SK-N-SH treated with all-trans-retinoic acid at 6 μM for 48 hours (cell line): Measurements from ENCODE around the gene NINJ1.

Experiments used
- ATAC-seq: fragments of 200-7000 bp; cut with Tn5 transposase; 3 replicates; pipeline ENCODE4 v1.9.1; 2020; ENCODE audit warnings: mild to moderate bottlenecking, moderate library complexity
- ARNTL ChIP-seq: fragments of 450-650 bp; formaldehyde crosslinking; IDR thresholded peaks from 2 replicates; pipeline ENCODE4 v1.5.0; 2020; ENCODE audit warnings: low read depth, mild to moderate bottlenecking, moderate library complexity, borderline replicate concordance
- BACH2 ChIP-seq: fragments of 250-450 bp; sonication (Bioruptor Pico); IDR thresholded peaks from 2 replicates; pipeline ENCODE4 v1.9.0; 2021; ENCODE audit warnings: mild to moderate bottlenecking, borderline replicate concordance
- ESRRG ChIP-seq: fragments of 250-450 bp; sonication (Bioruptor Pico); IDR thresholded peaks from 2 replicates; pipeline ENCODE4 v1.6.1; 2021; ENCODE audit warnings: mild to moderate bottlenecking
- GLIS3 ChIP-seq: fragments of 250-450 bp; sonication (Bioruptor Pico); IDR thresholded peaks from 2 replicates; pipeline ENCODE4 v1.5.0; 2020; ENCODE audit warnings: mild to moderate bottlenecking, moderate library complexity
- ISL1 ChIP-seq: fragments of 250-450 bp; sonication (Bioruptor Pico); IDR thresholded peaks from 2 replicates; pipeline ENCODE4 v2.1.2; 2022; ENCODE audit warnings: mild to moderate bottlenecking, moderate library complexity
- OSR1 ChIP-seq: fragments of 250-450 bp; sonication (Bioruptor Pico); IDR thresholded peaks from 2 replicates; pipeline ENCODE4 v1.8.0; 2022; ENCODE audit warnings: moderate library complexity, mild to moderate bottlenecking, inconsistent platforms
- PPARA ChIP-seq: fragments of 250-450 bp; sonication (Bioruptor Pico); IDR thresholded peaks from 2 replicates; pipeline ENCODE4 v1.5.0; 2020; ENCODE audit warnings: mild to moderate bottlenecking, borderline replicate concordance
- RARB ChIP-seq: fragments of 250-450 bp; sonication (Bioruptor Pico); IDR thresholded peaks from 2 replicates; pipeline ENCODE4 v1.8.0; 2021; ENCODE audit warnings: mild to moderate bottlenecking, moderate library complexity
- SNAI2 ChIP-seq: fragments of 250-450 bp; sonication (Bioruptor Pico); IDR thresholded peaks from 2 replicates; pipeline ENCODE4 v1.5.0; 2020; ENCODE audit warnings: mild to moderate bottlenecking, moderate library complexity
- TCF4 ChIP-seq: fragments of 250-450 bp; sonication (Bioruptor Pico); IDR thresholded peaks from 2 replicates; pipeline ENCODE4 v1.8.0; 2021; ENCODE audit warnings: mild to moderate bottlenecking, moderate library complexity, borderline replicate concordance
- TOX ChIP-seq: fragments of 250-450 bp; sonication (Bioruptor Pico); IDR thresholded peaks from 2 replicates; pipeline ENCODE4 v1.8.0; 2021; ENCODE audit warnings: mild to moderate bottlenecking, moderate library complexity, borderline replicate concordance
- ZC3H10 ChIP-seq: fragments of 250-450 bp; sonication (Bioruptor Pico); IDR thresholded peaks from 2 replicates; pipeline ENCODE4 v1.5.1; 2021; ENCODE audit warnings: mild to moderate bottlenecking, moderate library complexity
- ZFP3 ChIP-seq: fragments of 250-450 bp; sonication (Bioruptor Pico); IDR thresholded peaks from 2 replicates; pipeline ENCODE4 v1.5.0; 2020; ENCODE audit warnings: mild to moderate bottlenecking, moderate library complexity
- ZFP30 ChIP-seq: fragments of 450-650 bp; formaldehyde crosslinking; IDR thresholded peaks from 2 replicates; pipeline ENCODE4 v1.5.0; 2022; ENCODE audit warnings: mild to moderate bottlenecking, moderate library complexity
- ZNF565 ChIP-seq: fragments of 450-650 bp; formaldehyde crosslinking; conservative IDR thresholded peaks from 2 replicates; pipeline ENCODE4 v1.5.0; 2020; ENCODE audit warnings: low read depth, mild to moderate bottlenecking, moderate library complexity
- ZNF70 ChIP-seq: fragments of 450-650 bp; formaldehyde crosslinking; IDR thresholded peaks from 2 replicates; pipeline ENCODE4 v1.5.0; 2020; ENCODE audit warnings: mild to moderate bottlenecking, moderate library complexity
- TF ChIP-seq, protein P1 (sequence below): fragments of 250-450 bp; sonication (Bioruptor Pico); IDR thresholded peaks from 2 replicates; pipeline ENCODE4 v1.5.1; 2020; ENCODE audit warnings: low read depth, mild to moderate bottlenecking, moderate library complexity
- TF ChIP-seq, protein P2 (sequence below): fragments of 250-450 bp; sonication (Bioruptor Pico); IDR thresholded peaks from 2 replicates; pipeline ENCODE4 v1.8.0; 2020; ENCODE audit warnings: mild to moderate bottlenecking, moderate library complexity, borderline replicate concordance
- TF ChIP-seq, protein P3 (sequence below): fragments of 250-450 bp; sonication (Bioruptor Pico); IDR thresholded peaks from 2 replicates; pipeline ENCODE4 v1.5.1; 2021; ENCODE audit warnings: mild to moderate bottlenecking, moderate library complexity
- TF ChIP-seq, protein P4 (sequence below): fragments of 250-450 bp; sonication (Bioruptor Pico); IDR thresholded peaks from 2 replicates; pipeline ENCODE4 v1.5.0; 2020; ENCODE audit warnings: mild to moderate bottlenecking, moderate library complexity
- TF ChIP-seq, protein P5 (sequence below): fragments of 250-450 bp; sonication (Bioruptor Pico); IDR thresholded peaks from 2 replicates; pipeline ENCODE4 v1.8.0; 2021; ENCODE audit warnings: low read depth, mild to moderate bottlenecking, moderate library complexity, borderline replicate concordance

The NINJ1 gene

DNA sequence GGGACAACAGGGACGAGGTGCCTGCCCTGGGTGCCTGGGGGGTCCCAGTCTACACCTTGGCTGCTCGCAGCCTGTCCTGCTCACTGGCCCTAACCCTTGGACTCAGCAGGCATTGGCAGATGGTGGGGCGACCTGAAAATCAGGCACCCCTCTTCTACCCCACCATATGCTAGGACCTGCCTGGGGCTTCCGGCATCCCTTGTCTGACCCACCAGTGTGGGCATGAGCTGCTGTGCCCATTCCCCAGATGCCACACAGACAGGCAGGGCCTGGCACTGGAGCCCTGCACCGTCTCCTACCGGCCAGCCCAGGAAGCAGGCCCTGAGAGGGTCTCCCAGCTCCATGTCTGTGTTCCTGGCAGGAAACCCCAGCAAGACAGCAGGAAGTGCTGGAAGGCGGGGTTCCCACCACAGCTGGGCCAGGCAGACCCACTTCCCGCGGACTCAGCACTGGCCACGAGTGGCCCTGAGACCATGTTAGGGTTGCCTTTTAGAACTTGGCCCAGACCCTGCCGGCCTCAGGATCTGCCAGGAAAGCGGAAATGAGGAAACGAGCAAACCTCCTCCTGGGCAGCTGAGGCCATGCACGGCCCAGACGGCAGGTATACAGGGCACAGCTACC is 3.1 kb downstream of the NINJ1 start:
- TF ChIP-seq OSR1 (CRISPR knock-in tag) (no peak), TCF4 (CRISPR knock-in tag) (no peak)
- TF ChIP-seq, protein P1, sequence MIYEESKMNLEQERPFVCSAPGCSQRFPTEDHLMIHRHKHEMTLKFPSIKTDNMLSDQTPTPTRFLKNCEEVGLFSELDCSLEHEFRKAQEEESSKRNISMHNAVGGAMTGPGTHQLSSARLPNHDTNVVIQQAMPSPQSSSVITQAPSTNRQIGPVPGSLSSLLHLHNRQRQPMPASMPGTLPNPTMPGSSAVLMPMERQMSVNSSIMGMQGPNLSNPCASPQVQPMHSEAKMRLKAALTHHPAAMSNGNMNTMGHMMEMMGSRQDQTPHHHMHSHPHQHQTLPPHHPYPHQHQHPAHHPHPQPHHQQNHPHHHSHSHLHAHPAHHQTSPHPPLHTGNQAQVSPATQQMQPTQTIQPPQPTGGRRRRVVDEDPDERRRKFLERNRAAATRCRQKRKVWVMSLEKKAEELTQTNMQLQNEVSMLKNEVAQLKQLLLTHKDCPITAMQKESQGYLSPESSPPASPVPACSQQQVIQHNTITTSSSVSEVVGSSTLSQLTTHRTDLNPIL = no peak
- TF ChIP-seq, protein P2, sequence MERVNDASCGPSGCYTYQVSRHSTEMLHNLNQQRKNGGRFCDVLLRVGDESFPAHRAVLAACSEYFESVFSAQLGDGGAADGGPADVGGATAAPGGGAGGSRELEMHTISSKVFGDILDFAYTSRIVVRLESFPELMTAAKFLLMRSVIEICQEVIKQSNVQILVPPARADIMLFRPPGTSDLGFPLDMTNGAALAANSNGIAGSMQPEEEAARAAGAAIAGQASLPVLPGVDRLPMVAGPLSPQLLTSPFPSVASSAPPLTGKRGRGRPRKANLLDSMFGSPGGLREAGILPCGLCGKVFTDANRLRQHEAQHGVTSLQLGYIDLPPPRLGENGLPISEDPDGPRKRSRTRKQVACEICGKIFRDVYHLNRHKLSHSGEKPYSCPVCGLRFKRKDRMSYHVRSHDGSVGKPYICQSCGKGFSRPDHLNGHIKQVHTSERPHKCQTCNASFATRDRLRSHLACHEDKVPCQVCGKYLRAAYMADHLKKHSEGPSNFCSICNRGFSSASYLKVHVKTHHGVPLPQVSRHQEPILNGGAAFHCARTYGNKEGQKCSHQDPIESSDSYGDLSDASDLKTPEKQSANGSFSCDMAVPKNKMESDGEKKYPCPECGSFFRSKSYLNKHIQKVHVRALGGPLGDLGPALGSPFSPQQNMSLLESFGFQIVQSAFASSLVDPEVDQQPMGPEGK (CRISPR knock-in tag) = no peak
- TF ChIP-seq, protein P3, sequence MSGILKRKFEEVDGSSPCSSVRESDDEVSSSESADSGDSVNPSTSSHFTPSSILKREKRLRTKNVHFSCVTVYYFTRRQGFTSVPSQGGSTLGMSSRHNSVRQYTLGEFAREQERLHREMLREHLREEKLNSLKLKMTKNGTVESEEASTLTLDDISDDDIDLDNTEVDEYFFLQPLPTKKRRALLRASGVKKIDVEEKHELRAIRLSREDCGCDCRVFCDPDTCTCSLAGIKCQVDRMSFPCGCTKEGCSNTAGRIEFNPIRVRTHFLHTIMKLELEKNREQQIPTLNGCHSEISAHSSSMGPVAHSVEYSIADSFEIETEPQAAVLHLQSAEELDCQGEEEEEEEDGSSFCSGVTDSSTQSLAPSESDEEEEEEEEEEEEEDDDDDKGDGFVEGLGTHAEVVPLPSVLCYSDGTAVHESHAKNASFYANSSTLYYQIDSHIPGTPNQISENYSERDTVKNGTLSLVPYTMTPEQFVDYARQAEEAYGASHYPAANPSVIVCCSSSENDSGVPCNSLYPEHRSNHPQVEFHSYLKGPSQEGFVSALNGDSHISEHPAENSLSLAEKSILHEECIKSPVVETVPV (CRISPR knock-in tag) = no peak
- TF ChIP-seq, all 23 proteins: peak for 0
- no peak for ATAC-seq

DNA sequence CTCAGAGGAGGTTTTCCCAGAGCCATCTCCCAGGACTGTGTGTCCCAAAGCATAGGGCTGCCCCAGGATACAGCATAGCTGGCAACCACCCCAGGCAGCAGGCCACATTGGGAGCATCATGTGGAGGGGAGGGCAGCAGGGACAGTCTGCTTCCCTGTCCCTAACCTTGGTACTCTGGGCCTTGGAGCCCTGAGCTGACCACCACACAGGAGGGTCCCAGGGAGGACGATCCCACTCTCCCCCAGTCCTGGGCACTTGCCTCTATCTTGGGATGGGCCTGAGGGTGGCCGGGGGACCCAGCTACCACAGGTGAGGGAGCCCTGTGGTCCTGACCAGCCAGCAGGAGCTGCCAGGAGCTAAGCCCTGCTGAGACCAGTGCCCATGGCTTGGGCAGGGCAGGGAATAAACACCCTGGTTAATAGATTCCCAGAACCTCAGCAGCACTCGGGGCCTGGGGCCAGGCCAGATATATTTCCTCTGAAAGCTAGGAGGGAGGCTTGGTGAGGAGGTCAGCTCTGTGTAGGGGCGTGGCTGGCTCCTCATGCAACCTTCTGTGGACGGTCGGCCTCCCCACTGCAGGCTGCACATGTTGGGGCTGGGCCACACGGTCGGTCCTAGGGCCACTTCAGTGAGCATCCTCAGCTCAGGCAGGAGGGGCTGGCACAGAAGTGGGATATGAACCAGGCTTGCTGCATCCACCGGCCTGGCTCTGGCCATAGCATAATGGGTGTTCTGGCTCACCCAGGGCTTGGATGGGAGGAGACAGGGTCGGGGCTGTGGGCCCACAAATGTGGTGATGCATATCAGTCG is 4.2 kb downstream of the NINJ1 start:
- no peak for ATAC-seq
- no peak for TF ChIP-seq ZC3H10 (CRISPR knock-in tag)
- no peak for TF ChIP-seq ZNF565 (CRISPR knock-in tag)
- no peak for TF ChIP-seq BACH2 (CRISPR knock-in tag)
- TF ChIP-seq, protein P4, sequence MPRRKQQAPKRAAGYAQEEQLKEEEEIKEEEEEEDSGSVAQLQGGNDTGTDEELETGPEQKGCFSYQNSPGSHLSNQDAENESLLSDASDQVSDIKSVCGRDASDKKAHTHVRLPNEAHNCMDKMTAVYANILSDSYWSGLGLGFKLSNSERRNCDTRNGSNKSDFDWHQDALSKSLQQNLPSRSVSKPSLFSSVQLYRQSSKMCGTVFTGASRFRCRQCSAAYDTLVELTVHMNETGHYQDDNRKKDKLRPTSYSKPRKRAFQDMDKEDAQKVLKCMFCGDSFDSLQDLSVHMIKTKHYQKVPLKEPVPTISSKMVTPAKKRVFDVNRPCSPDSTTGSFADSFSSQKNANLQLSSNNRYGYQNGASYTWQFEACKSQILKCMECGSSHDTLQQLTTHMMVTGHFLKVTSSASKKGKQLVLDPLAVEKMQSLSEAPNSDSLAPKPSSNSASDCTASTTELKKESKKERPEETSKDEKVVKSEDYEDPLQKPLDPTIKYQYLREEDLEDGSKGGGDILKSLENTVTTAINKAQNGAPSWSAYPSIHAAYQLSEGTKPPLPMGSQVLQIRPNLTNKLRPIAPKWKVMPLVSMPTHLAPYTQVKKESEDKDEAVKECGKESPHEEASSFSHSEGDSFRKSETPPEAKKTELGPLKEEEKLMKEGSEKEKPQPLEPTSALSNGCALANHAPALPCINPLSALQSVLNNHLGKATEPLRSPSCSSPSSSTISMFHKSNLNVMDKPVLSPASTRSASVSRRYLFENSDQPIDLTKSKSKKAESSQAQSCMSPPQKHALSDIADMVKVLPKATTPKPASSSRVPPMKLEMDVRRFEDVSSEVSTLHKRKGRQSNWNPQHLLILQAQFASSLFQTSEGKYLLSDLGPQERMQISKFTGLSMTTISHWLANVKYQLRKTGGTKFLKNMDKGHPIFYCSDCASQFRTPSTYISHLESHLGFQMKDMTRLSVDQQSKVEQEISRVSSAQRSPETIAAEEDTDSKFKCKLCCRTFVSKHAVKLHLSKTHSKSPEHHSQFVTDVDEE = no peak
- TF ChIP-seq, protein P1 = no peak
- TF ChIP-seq, protein P3 (CRISPR knock-in tag) = no peak
- no peak for TF ChIP-seq ESRRG (CRISPR knock-in tag)
- no peak for TF ChIP-seq TOX
- TF ChIP-seq PPARA = no peak
- TF ChIP-seq OSR1 (CRISPR knock-in tag) = no peak
- TF ChIP-seq ARNTL (CRISPR knock-in tag) = no peak
- no peak for TF ChIP-seq ZFP30 (CRISPR knock-in tag)
- TF ChIP-seq, protein P5, sequence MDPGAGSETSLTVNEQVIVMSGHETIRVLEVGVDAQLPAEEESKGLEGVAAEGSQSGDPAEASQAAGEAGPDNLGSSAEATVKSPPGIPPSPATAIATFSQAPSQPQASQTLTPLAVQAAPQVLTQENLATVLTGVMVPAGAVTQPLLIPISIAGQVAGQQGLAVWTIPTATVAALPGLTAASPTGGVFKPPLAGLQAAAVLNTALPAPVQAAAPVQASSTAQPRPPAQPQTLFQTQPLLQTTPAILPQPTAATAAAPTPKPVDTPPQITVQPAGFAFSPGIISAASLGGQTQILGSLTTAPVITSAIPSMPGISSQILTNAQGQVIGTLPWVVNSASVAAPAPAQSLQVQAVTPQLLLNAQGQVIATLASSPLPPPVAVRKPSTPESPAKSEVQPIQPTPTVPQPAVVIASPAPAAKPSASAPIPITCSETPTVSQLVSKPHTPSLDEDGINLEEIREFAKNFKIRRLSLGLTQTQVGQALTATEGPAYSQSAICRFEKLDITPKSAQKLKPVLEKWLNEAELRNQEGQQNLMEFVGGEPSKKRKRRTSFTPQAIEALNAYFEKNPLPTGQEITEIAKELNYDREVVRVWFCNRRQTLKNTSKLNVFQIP (CRISPR knock-in tag) = no peak
- no peak for TF ChIP-seq ISL1 (CRISPR knock-in tag)
- no peak for TF ChIP-seq GLIS3 (CRISPR knock-in tag)
- TF ChIP-seq ZFP3 (CRISPR knock-in tag) = no peak
- no peak for TF ChIP-seq ZNF70
- TF ChIP-seq RARB (CRISPR knock-in tag) = no peak
- no peak for TF ChIP-seq SNAI2 (CRISPR knock-in tag)
